Fibroblast of pulmonary artery (primary cell): ENCODE data around the gene CNP.

ENCODE experiments used
- DNase-seq: peaks from one replicate; pipeline ENCODE4 v3.0.0-alpha.2; 2010; ENCODE audit warnings: low read depth
- H3K4me3 ChIP-seq: replicated peaks from 2 replicates; pipeline ENCODE4 v1.5.1; 2011; ENCODE audit warnings: low read depth, mild to moderate bottlenecking, control low read depth, low read length, moderate library complexity
- CTCF ChIP-seq: IDR thresholded peaks from 2 replicates; pipeline ENCODE4 v1.5.1; 2011; ENCODE audit warnings: mild to moderate bottlenecking, control low read depth, low read length, inconsistent platforms; ENCODE audit errors: missing control alignments

The CNP gene

GRCh38 chr17:41974658-41975057, 8.1 kb downstream of the CNP start:
- no peak for DNase-seq
- no peak for TF ChIP-seq CTCF
- no peak overlapping the region for H3K4me3 ChIP-seq

- TF ChIP-seq CTCF = no peak
- DNase-seq = no peak
- no peak overlapping the region for H3K4me3 ChIP-seq
These were observed 8.8 kb downstream of the CNP start for GRCh38 chr17:41975099-41976083.

- no peak overlapping the region for H3K4me3 ChIP-seq
These were observed 9.7 kb downstream of the CNP start for GRCh38 chr17:41976142-41976768.

GRCh38 chr17:41977991-41978390, 11.4 kb downstream of the CNP start:
- DNase-seq = no peak
- no peak for TF ChIP-seq CTCF
- H3K4me3 ChIP-seq = no peak overlapping the region

More at GRCh38 chr17:41976142-41976768, 9.7 kb downstream of the CNP start:
- no peak for DNase-seq
- no peak for TF ChIP-seq CTCF

- no peak for TF ChIP-seq CTCF
- peak; percentile 36 for DNase-seq
- no peak overlapping the region for H3K4me3 ChIP-seq
These were observed 15.6 kb downstream of the CNP start for GRCh38 chr17:41982026-41982760.

GRCh38 chr17:41984454-41984853, 17.9 kb downstream of the CNP start:
- no peak overlapping the region for H3K4me3 ChIP-seq
- TF ChIP-seq CTCF = no peak
- no peak for DNase-seq
